NCI-H2029 treated with DMSO at 0.1 percent for 48 hours (cell line): Measurements from ENCODE around the gene YBX1.
"Not testable (repeated sequence)": the region's sequence is repeated elsewhere in the genome, so short reads cannot be mapped to it uniquely, and the experiment has no call there.

Experiments
- DNase-seq: peaks from one replicate; lab custom pipeline; 2025; lab: John Stamatoyannopoulos, UW

Gene YBX1

DNA sequence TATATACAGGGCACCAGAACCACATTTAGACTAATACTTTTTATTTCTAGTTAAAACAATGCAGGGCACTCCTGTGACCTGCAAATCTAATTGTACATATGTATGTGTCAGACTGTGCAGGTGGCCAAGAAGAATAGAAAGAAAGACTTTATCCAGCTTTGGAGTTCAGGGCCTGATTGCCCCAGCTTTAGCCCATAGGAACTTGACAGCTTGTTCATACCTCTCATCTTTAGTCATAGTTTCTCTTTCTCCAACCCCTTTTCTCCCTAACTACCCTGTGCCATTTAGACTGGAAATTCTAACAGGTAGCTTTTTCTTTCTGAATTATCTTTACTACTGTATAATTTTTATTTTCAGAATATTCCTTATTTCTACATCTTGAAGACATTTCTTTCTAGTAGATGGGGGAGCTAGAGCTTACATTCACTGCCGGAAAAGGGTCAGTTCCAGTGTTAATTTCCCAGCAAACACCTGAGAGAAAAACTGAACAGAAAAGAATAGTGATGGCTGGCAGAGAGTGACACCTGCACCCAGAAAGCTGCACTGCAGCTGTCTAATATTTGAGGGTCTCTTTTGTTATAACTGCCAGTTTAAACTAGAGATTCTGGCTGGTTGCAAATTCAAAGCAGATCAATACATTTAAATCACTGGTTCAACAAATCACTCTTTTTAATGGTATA is 8.4 kb downstream of the YBX1 start:
- DNase-seq: no peak

GRCh38 chr1:42691157-42691498 is 8.9 kb downstream of the YBX1 start:
- DNase-seq: no peak

DNA sequence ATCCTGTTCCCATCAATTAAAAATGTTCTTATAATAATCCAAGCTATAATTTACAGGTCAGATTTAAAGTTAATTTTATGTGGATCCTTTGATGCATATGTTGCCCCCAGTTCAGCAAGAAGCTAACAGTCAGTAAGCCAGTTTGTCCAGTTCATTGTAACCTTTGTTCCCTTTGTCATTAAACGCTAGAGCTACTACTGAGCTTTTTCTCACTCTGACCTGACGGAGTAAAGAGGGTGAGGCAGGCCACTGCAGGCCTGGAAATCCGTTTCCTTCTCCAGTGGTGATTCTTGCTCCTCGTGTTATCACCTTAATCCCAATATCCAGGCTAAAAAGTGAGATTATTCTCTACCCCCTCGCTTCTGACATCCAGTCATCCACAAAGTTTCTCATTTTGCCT is 10.2 kb downstream of the YBX1 start:
- DNase-seq: no peak

GRCh38 chr1:42692911-42693310 is 10.7 kb downstream of the YBX1 start:
- DNase-seq: no peak

DNA sequence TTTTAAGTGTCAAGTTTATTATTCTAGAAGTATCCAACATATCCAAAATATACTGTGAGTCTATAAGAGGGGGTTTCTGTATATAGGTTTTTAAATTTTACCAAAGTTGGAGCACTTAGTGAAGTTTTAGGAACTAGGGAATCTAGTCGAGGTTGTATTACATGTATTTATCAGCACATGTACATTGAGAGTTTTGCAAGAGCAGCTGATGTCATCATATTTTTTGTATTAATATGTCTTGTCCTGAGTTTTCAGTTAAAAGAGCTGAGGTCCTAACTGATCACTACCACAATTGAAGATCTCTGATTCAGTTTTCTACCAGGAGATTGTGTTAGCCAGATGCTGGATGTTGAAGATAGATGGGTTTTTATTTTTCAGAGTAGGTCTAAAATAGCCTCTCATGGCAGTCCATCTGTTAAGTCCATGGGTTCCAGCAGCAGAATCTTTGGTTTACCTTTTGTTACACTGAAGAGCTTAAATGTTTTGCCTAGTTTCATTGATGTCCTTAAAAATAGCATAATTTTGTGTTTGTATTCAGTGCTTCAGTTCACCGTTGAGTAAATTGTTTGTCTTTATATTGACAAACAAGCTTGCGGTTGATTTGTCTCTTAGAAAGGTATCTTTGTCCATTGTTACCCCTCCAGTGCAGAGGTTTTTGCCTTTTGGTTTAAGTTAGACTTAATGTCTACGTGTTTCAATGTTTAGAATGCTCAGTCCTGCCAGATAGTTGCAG is 16.0 kb downstream of the YBX1 start:
- no peak for DNase-seq

- DNase-seq: no peak
Observed at GRCh38 chr1:42700006-42700405, 17.8 kb downstream of the YBX1 start.

DNA sequence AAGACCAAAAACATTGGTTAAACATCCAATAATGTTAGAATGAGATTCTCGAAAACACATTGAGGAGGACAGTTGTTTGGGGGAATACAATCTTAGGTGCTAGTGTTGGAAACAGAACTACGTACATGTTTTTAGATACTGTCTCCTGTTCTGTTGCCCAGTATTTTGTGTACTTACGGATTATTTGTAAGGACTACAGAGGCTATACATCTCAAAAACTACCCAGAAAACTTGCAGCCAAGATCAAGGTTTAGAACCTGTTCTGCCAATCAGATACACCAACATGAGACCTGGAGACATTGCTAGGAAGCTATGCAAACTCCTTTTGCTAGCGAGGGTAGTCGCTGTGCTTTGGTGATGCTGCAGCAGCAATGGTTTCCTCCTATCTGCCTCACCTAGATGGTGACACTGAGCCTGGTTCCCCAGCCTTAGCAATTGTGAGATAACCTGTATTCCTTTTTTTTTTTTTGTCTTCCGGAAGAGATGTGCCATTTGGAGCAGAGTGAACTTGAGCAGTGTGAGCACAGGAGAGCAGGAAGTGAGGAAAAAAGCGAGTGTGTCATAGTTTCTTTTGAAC is 21.8 kb downstream of the YBX1 start:
- DNase-seq: no peak

DNA sequence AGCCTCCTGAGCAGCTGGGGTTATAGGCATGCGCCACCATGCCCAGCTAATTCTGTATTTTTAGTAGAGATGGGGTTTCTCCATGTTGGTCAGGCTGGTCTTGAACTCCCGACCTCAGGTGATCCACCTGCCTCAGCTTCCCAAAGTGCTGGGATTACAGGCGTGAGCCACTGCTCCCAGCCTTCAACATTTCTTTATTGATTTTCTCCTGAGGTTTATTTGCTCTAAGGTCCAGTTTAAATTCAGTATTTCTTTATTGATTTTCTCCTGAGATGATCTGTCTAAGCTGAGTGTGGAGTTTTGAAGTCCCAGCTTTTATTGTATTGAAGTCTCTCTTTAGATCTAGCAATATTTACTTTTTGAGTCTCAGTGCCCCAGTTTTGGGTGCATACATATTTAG is 30.6 kb downstream of the YBX1 start:
- DNase-seq: not testable (repeated sequence)

DNA sequence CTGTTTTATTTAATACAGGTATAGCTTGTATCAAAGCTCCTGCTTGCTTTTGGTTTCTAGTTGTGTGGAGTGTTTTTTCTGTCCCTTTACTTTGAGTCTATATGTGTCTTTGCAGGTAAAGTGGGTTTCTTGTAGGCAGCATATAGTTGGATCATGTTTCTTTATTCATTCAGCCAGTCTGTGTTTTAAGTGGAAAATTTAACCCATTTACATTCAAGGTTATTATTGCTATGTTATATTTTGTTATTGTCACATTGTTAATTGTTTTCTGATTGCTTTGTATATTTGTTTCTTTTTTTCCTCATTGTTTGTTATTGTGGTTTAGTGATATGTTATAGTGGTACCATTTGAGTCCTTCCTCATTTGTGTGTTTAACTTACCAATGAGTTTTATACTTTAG is 31.1 kb downstream of the YBX1 start:
- DNase-seq: no peak

DNA sequence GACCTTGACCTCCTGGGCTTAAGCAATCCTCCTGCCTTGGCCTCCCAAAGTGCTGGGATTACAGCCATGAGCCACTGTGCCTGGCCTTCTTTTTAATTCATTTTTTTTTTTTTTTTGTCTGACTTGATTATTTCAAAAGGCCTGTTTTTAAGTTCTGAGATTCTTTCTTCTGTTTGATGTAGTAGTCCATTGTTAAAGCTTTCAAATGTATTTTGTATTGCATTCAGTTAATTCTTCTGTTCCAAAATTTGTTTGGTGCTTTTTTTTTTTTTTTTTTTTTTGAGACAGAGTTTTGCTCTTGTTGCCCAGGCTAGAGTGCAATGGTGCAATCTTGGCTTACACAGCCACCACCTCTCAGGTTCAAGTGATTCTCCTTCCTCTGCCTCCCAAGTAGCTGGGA is 32.2 kb downstream of the YBX1 start:
- DNase-seq: not testable (repeated sequence)

- DNase-seq: no peak
Observed at GRCh38 chr1:42720868-42721267, 38.6 kb downstream of the YBX1 start.

DNA sequence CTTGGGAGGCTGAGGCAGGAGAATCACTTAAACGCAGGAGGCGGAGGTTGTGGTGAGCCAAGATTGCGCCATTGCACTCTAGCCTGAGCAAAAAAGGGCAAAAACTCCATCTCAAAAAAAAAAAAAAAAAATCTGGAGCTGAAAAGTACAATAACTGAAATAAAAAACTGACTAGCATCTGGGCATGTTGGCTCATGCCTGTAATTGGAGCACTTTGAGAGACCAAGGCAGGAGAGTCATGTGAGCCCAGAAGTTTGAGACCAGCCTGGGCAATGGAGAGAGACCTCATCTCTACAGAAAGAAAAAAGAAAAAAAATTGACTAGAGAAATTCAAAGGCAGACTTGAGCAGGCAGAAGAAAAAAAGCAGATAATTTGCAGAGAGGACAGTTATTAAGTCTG is 39.7 kb downstream of the YBX1 start:
- no peak for DNase-seq

- not testable (repeated sequence) for DNase-seq
Observed at GRCh38 chr1:42722403-42722802, 40.2 kb downstream of the YBX1 start.

DNA sequence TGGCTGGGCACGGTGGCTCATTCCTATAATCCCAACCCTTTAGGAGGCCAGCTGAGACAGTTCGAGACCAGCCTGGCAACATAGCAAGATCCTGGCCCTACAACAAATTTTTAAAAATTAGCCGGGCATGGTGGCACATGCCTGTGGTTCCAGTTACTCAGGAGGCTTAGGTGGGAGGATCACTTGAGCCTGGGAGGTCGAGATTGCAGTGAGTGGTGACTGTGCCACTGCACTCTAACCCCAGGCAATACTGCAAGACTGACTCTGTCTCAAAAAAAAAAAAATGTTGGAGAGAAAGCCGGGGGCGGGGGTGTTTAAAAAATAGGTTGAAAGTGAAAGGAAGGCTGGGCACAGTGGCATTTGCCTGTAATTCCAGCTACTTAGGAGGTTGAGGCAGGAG is 41.3 kb downstream of the YBX1 start:
- DNase-seq: no peak

DNA sequence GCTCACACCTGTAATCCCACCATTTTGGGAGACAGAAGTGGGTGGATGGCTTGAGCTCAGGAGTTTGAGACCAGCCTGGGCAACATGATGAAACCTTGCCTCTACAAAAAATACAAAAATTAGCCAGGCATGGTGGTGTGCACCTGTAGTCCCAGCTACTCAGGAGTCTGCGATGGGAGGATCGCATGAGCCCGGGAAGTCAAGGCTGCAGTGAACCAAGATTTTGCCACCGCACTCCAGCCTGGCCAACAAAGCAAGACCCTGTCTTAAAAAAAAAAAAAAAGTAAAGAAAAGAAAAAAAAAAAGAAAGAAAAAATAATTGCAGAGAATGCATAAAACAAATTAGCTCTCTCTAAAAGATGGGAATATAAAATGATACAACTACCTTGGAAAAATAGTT is 43.6 kb downstream of the YBX1 start:
- DNase-seq: not testable (repeated sequence)

- no peak for DNase-seq
Observed at GRCh38 chr1:42730002-42730401, 47.8 kb downstream of the YBX1 start.

DNA sequence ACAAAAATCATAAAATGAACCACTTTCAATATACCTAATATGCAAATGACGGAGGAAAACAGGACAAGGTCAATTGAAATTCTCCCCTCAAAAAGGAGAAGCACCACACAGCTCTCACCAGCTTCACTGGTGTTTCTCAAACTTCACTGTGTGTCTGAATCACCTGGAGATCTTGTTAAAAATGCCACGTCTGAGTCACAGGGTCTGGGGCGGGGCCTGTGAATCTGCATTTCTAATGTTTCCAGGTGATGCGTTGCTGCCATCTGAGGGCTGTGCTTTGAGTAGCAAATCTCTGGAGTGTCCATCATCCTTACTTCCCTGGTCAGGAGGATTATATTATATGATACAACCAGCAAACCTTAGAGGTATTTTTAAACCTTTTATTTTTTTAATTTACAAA is 48.8 kb downstream of the YBX1 start:
- no peak for DNase-seq

DNA sequence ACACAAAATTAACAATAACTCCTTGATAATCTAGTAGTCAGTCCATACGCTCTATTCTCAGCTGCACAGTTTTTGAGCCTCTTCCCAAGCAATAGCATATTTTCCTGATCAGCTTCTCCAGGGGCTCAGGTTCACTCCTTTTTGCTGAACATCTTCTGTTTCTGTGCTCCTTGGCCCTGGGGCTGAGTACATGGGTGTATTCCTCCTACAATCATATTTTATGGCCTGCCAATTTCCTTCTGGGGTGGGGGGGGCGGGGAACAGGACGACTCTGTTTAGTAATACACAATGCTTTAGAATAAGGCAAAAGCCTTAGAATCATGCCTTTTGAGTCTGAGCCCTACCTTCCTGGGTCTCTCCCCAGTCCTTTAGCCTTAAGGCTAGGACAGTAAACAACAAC is 49.4 kb downstream of the YBX1 start:
- no peak for DNase-seq

DNA sequence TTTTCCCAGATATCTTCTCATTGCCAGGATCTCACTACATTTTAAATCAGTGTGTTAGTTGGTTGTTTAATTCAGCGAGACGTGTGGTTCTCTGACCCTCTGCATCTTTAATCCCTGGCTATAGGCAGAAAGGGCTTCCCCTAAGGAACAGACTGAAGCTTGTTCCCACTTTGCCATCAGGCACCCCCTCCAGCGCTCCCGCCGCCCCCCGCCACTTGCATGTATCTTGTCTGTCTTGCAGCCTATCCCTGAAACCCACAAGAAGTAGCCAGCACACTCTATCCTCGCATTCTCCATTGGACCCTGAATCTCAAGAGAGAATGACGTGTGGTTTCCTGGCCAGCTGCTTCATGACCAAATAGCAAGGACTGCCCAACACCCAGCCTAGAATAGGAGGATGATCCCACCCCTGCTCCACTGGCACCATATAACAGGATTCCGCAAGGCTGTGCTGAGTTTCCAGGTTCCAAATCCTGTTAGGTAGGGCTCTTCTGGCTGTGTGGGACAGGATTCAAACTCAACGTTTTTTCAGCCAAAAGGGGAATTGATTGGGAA is 50.0 kb downstream of the YBX1 start:
- no peak for DNase-seq

GRCh38 chr1:42733415-42734200 is 51.4 kb downstream of the YBX1 start:
- DNase-seq: no peak

- DNase-seq: no peak
Observed at GRCh38 chr1:42734201-42735035, 52.2 kb downstream of the YBX1 start.

- DNase-seq: no peak
Observed at GRCh38 chr1:42735056-42735455, 52.8 kb downstream of the YBX1 start.
